Stimulated activated CD4-positive, alpha-beta T cell treated with anti-CD3 and anti-CD28 coated beads, Interleukin-1b, Interleukin-23, amount 100 ng/mL, for 24 hours (primary cell): ENCODE measurements around the gene COL18A1.
"Not testable (repeated sequence)": the region's sequence is repeated elsewhere in the genome, so short reads cannot be mapped to it uniquely, and the experiment has no call there.

Experiments used
- DNase-seq, 4 experiments: peaks; one replicate each; pipeline ENCODE4 v3.0.0-alpha.2; 2020; ENCODE audit warnings: low read depth in 4 of 4, low spot score in 1 of 4

The COL18A1 gene

DNA sequence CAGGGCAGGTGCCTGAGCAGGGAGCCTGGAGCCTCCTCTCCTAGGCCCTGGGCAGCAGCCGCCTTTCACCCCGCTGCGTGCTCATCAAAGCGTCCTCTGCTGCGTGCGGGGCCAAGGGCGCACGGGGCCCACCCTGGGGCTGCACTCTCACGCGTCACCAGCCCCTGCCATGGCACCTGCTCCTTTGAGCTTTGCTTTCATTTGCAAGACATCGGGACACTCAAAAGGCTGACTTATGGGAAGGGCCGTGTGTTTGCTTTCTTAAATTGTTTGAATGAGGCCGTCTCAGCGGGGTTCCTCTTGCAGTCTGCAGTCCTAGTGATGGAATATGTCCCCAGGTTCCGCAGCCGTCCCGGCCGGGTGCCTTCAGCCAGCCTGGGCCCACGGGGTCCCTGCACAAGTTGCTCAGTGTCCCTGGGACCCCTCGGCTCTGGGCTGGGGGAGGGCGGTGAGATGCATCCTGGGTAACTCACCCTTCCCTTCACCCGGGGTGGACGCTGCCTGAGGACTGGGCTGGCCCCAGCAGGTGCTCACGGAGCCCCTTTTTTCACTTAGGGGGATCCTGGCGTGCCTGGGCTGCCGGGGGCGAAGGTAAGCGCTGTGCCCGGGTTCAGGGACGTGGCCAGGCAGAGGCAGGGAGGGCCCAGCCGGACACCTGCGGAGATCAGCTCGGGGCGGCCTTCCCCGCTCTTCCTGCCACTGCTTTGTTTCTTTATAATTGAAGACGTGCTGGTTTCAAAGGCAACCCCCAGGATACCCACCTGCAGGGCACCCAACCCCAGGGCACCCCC lies 84.2 kb downstream of the COL18A1 start:
- no peak for DNase-seq

- no peak for DNase-seq
Observed at GRCh38 chr21:45489722-45489982, 84.7 kb downstream of the COL18A1 start.

- DNase-seq: no peak
Observed at GRCh38 chr21:45490049-45490731, 85.2 kb downstream of the COL18A1 start.

DNA sequence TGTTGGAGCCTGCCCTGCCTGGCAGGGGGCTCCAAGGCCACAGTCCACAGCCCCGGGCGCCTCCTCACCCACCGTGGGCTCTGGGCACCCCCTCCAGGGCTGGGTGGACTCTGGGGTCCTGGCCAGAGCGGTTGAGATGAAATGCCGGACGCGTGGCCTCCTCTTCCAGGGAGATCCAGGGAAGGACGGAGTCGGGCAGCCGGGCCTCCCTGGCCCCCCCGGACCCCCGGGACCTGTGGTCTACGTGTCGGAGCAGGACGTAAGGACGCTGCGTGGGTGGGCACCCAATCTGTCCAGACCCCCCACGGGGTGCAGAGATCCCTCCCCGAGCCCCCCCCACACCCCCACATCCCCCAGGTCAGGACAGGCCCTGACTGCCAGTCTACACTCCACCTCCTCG lies 86.1 kb downstream of the COL18A1 start:
- DNase-seq: no peak

DNA sequence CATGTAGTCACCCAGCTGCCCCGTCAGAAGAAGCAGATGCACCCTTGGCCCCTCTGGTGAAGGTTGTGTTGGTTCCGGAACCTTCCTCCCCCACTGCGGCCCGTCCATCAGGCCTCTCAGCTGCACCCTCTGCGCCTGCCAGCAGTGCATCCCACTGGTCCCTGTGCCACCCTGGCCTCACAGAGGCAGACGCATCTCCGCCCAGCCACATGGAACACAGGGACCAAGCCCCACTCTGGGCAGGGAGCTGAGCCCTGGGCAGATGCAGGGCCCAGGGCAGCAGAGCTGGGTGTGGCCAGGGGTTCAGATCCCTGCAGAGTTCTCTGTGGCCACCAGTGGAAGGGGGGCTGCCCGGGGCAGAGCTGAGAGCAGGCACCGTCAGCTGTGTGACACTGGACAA lies 86.7 kb downstream of the COL18A1 start:
- DNase-seq: no peak

DNA sequence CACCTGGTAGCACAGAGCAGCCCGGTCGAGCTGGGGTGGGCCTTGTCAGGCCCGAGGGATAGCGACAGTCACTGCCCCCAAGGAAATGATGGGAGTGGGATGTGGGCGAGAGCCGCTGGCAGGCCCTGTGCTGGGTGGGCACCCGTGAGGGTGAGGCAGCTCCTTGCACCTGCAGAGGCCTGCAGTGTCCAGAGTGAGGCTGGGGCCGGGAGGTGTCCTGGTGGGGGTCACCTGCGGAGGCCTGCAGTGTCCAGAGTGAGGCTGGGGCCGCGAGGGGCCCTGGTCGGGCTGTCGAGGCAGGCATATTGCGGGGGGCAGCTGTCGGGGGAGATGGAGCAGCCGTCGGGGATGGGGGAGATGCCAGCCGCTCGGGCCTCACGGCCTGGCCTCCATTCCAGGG lies 87.8 kb downstream of the COL18A1 start:
- DNase-seq: no peak

- DNase-seq: no peak
Observed at GRCh38 chr21:45493401-45494001, 88.5 kb downstream of the COL18A1 start.

DNA sequence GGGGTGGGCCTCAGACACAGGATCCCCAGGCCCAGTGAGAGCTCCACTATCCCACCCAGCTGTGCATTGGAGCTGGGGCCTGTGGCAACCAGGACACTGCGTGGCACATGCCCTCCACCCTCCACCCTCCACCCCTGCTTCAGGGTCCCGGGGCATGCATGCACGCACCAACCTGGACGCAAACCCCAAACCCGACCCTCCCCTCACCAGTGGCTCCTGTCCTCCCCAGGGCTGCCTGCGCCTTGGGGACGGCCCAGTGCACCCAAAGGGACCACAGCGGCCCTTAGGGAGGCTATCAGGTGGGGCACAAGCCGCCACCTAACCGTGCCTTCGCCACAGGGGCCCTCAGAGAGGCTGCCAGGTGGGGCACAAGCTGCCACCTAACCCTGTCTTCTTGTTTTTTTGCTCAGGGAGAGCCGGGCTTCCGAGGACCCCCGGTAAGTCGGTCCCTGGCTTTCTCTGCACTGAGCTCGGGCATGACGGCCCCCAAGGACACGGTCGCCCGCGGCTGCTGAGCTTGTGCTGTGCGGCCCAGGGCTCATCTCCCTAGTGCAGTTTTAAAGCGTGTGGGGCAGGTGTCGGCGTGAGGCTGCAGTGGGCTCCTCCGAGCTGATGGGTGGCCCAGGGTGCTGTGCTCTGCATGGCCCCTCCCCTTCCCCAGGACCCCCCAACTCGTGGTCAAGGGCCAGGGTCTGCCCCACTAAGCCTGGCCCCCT lies 89.3 kb downstream of the COL18A1 start:
- no peak for DNase-seq

DNA sequence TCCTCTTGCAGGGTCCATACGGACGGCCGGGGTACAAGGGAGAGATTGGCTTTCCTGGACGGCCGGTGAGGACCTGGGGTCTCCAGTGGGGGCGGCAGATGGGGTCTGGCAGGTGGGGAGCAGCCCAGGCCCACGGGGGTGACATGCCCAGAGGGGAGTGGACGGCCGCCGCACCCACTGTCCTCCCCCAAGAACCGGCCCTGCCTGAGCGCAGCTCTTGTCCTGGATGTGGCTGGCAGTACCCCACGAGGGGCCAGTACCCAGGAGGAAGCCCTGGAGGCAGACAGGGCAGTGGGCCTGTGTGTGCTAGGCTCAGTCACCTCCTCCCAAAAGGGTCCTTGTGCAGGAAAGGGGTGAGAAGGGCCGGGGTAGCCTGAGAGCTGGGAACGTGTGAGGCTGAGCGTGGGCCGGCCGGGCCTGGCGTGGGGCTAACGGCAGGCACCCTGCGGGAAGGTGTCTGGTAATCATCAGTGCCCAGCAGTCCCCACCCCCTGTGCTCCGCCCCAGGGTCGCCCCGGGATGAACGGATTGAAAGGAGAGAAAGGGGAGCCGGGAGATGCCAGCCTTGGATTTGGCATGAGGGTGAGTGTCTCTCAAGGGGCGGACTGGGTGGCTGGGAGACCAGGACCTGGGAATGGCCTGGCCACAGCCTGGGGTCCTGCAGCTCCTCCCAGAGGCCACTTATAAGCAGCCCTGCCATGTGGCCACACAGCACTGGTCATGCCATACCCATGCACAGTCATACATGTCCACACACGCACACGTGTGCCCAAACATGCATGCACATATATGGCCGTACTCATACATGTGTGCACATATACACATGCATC lies 90.1 kb downstream of the COL18A1 start:
- no peak for DNase-seq

DNA sequence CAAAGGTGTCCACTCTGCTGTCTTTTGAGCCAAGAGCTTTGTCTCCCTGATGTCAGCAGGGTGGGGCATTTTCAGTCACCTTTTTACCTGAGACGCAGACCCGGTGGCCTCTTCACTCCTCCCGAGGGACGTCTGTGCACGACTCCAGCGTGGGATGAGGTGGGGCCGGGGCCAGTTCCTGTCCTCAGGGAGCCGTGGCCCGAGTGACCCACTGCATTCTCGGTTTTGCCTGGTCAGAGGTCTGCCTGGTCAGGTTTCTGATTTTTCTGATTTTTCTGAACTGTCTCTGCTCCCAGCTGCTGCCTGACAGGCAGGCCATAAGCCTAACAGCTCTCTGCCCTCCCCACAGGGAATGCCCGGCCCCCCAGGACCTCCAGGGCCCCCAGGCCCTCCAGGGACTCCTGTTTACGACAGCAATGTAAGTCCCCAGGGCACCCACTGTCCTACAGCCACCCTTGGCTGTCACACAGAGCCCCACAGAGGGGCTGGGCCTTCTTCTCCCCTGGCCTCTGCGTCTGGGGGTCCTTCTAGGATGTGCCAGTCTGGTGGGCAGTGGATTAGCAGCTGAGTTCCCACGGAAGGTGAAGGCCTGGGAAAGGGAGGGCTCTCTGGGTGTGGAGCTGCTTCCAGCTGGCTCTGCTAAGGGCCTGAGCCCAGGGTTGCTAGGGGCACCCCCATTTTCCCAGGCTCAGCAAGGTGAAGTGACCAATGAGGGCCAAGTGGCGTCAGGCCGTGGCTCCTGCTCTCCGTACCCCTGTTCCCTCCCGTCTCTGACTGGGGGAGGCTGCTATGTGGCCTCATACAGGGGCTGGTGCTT lies 91.4 kb downstream of the COL18A1 start:
- DNase-seq: no peak

GRCh38 chr21:45496968-45497845 lies 92.2 kb downstream of the COL18A1 start:
- no peak for DNase-seq

GRCh38 chr21:45497846-45498645 lies 93.1 kb downstream of the COL18A1 start:
- DNase-seq: no peak

DNA sequence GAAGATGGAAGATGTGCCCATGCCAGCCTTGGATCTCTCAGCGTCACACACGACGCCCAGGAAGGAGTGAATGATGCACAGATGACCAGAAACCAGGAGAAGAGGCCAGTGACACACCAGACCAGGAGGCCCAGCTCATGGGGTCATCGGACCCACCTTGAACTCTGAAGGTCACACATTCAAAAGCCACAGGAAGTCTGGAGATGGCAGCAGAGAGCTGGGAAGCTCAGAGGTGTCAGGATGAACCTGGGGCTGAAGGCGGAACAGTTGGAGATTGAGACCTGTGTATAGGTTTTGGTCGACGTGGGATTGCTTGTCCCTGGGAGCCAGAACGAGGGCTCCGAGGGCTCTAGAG lies 93.7 kb downstream of the COL18A1 start:
- no peak for DNase-seq

- no peak for DNase-seq
Observed at GRCh38 chr21:45499201-45499750, 94.3 kb downstream of the COL18A1 start.

- no peak for DNase-seq
Observed at GRCh38 chr21:45499970-45500577, 95.1 kb downstream of the COL18A1 start.

DNA sequence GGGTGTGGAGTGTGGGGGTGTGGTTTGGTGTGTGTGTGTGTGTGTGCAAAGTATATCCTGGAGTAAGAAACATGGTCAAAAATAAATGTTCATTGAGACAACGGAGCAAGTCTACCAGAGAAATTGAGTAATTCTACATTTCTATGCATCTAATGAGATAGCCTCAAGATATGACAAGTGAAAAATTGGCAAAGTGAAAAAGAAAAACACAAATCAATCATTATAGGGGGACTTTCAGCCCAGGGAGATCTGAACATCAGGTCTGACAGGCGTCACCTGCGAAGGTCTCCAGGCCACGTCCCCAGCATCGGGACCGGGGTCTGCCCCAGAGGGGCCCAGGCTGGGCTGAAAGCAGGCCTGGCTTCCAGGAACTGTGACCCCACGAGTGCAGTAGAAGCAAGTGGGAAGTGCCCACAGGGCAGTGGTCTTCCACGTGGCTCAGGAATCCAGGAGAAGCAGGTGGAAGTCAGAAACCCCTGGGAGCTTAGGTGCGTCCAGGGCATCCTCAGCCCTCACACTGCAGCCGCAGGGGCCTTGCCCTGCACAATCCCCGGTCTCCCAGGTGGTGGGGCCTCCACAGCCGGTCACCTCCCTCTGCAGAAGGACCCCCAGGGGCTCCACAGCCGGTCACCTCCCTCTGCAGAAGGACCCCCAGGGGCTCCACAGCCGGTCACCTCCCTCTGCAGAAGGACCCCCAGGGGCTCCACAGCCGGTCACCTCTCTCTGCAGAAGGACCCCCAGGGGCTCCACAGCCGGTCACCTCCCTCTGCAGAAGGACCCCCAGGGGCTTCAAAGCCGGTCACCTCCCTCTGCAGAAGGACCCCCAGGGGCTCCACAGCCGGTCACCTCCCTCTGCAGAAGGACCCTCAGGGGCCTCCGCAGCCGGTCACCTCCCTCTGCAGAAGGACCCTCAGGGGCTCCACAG lies 96.4 kb downstream of the COL18A1 start:
- DNase-seq: not testable (repeated sequence)

DNA sequence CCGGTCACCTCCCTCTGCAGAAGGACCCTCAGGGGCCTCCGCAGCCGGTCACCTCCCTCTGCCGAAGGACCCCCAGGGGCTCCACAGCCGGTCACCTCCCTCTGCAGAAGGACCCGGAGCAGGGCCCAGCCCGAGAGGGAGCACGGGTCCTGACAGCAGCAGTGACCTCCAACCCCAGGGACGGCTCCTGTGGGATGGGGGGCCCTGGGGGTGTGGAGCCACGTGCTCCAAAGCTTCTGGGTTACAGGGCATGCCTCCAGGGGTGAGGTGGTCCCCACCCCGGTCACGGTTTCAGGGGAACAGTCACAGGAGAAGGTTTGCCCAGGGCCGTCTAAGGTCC lies 97.0 kb downstream of the COL18A1 start:
- DNase-seq: no peak
